ENCODE measurements around the gene RALGPS1.

The RALGPS1 gene

DNA sequence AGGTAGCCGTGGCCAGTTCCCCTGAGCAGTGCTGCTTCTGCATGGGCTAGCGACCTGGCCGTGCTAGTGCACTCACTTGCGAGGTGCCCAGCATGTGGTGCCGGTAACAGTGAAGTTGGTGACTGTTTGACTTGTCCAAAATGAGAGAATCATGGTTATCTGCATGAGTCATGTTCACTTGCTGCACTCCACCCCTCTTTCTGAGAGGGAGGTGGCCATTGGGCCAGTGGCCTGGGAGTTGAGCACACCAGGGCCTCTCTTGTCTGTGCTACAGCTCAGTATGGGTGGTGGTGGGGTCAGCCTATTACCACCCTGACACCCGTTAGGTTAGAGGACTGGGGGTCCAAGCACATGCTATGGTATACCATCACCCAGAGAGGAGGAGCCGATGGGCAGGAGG lies 294.6 kb downstream of the RALGPS1 start:
- DNase-seq (ENCODE audit: low spot score) = peak; percentile 43

DNA sequence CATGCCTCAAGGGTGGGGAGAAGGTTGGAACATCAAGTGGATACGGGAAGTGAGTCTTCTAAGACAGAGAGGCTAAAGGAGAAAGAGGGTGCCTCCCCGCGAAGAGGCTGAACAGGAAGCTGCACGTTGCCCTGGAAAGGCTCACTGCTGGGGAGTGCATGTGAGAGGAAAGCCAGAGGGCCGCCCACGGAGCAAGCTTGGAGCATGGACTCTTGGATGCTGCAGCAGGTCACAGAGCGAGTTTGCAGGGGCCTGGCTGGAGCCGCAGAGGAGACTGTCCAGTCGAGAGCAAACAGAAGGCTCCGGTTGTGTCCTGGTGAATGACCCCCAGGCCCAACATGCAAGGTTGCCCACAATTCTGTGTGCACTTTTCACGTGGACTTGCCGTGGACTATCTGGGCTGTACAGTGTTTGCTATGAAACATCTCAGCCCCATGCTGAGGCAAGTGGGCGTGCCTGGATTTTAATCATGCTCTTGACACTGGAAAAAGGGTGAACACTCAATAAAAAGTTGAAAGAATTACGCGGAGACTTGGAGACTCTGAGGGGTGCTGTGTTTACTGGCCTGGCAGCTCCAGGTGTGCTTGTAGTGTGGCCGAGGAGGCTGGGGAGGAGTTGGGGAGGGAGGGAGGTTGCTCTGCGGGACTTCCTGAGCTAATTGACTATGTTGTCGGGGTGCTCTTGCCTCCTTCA lies 295.5 kb downstream of the RALGPS1 start:
- no peak for DNase-seq (ENCODE audit: low spot score)

DNA sequence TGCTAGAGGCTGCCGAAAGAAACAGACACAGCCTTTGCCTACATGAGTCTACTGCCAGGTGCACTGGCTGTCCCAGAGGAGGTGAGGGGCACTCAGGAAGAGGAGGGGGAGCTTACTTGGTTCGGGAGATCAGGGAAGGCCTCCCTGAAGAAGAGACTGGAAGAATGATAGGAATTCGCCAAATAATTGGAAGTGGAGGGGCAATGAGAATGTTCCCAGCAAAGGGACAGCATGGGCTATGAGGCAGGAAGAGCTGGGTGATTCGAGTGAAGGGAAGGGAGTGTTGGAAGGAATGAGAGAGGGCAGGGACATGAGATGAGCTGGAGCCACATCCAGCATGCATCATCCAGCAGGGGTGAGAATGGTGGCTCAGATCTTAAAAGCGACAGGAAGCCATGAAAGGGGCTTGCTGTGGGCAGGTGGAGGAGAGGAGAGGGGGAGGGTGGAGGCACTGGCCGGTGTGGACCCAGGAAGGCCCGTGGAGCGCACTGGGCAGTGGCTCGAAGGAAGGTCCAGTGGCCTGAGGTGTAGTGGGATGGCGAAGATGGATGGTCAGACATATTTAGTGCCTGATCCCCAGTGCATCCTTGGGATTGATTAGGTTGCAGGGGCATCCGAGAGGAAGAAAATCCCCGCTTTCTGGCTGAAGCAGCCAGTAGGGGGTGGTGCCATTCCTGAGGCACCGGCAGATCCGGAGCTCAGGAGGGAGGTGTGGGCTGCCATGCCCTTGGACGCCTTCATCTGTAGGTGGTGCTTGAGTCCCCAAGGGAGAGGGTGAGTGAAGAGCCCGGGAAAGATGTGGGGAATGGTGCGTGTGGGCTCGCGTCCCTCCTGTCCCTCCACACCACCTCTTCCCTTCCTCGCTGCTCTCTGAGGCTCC lies 296.5 kb downstream of the RALGPS1 start:
- DNase-seq (ENCODE audit: low spot score) = no peak

DNA sequence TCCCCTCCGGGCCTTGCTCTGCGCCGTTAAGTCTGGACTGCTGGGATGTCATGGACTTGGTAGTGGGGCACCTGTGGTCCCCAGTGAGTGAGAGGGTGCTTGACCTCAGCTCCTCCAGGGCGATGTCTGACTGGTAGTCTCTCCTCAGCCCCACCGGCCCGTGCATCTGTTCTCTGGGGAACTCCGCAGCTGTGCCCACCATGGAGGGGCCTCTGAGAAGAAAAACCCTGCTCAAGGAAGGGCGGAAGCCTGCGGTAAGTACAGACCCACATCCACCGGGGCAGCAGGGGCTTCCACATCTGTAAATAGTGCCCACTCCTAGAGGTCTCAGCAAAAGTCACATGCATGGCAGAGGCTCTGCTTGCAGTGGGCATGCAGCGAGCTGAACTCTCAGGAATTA lies 297.4 kb downstream of the RALGPS1 start:
- DNase-seq (ENCODE audit: low spot score) = no peak

DNA sequence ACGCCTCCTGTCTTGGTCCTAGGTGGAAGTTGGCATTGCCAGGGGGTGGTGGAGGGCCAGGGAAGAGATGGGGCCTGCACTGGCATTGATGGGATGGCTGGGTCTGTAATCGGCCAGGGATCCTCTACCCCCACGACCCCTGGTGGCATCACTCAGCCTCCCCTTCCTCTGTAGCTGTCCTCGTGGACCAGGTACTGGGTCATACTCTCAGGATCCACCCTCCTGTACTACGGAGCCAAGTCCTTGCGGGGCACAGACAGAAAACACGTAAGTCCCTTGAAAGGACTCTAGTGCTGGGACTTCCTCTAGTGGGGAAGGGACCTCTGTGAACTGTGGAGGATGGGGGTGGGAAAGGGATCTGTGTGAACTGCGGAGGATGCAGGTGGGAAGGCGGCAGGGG lies 297.9 kb downstream of the RALGPS1 start:
- no peak for DNase-seq (ENCODE audit: low spot score)

DNA sequence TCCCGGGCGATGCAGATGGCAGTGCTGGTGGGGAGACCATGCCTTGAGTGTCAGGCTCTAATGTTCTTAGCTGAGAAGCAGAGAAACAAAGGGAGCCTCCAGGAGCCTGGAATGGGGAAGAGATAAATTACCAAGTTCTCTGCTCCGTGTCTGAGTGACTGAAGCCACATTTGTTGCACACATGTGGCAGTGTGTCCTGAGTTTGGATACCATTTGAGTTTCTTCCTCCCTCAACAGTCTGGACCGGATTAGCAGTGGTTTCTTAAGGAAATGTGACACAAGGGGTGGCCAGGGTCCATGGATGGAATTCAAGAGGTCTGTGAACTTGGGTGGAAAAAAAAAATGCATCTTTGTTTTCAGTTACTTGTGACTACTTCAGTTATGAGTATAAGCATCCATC lies 299.3 kb downstream of the RALGPS1 start:
- peak; percentile 25 for DNase-seq (ENCODE audit: low spot score)

DNA sequence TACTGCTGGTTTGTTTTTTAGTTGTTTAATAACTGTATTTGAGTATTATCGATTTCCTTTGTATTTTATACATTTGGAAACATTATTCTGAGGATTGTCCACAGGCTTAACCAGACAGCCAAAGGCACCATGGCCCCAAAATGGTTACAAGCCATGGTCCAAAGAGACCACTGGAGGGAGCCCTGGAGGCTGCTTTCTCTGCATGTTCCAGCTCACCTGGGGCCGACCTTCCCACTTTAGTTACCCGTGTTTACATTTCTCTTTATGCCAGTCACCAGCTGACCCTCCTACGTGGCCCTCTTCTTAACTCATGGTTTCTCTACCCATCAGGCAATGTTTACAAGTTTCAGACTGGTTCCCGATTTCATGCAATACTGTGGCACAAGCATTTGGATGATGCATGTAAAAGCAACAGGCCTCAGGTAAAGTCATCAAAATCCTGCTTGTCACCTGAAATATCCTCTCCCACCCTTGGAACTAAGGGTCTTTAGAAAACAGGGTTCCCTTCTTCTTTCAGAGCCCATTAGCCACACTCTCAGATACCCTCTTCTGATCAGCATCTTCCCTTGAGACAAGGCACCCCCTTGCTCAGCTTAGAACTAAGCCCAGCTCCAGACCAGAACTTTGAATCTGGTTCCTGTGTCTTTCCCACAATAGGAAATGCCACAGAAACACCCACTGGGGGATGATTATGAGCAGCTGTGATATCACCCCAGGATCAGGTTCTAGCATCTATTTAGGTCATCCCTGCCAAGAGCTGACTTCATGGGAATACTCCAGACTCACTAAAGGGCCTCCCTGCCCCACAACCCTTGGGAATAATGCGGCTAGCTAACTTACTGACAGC lies 300.1 kb downstream of the RALGPS1 start:
- peak; percentile 65 for DNase-seq (ENCODE audit: low spot score)

DNA sequence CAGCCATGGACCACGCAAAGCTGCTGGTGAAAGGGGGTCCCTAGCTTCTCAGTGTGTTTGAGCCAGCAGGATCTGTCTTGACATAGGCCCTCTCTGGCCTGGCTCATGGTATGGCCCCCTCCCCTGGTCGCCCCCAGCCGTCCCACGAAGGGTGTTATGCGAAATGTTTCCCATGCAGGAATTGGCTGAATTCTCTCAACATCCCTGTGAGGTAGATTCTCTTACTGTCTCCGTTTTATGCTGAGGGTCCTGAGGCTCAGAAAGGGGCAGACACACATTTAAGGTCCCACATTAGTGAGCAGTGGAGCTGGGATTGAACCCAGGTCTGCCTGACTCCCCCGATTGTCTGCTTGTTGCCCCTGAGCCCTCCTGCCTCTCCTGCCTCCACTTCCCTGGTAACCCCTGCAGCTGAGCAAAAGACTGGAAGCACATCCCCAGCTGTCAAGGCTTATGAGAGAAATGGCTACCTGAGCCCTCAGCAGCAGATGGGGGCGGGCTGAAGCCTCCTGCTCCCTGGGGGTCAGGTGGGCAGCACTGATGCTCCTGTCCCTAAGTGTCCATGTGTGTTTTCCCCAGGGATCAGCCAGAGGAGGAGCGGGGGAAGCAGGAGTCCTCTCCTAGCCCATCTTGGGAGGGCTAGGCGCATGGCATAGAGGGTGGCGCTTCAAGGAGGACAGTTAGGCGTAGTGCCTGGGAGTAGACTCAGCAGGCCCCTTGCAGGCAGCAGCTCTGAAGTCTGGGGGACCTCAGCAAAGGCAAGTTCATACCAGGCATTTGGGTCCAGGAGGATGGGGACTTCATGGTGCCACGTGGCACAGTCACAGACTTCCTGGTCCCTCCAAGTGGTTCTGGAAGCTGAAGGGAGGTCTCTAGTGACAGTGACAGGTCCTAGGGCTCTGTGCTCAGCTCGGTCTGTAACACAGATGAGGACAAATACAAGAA lies 301.0 kb downstream of the RALGPS1 start:
- no peak for DNase-seq (ENCODE audit: low spot score)

DNA sequence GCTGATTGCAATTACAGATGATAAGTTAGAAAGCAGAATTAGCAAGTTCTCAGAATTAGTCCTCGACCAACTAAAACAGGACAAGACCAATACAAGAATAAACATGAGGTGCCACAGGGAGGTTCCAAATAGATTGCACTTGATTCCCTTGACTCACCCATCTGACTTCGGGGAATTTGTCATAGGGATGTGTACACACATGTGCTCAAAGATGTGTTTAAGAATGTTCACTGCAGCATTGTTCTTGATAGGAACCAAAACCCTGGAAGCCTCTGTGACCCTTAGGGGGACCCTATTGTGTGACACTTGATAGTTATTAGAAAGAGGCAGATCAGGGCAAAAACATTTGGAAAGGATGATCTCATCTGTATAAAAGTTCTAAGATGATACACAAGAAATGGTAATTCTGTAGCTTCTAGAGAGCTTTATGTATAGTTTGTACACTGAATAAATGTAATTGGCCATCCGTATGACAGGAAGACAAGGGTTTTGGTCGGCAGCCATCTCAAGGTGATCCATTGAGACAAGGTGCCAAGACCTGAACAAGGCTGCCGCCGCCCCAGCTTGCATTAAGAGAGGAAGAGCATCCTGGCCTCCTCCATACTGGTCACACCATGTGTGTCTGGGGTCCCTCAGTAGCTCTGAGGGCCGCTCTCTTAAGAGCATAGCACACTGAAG lies 301.8 kb downstream of the RALGPS1 start:
- no peak for DNase-seq (ENCODE audit: low spot score)

DNA sequence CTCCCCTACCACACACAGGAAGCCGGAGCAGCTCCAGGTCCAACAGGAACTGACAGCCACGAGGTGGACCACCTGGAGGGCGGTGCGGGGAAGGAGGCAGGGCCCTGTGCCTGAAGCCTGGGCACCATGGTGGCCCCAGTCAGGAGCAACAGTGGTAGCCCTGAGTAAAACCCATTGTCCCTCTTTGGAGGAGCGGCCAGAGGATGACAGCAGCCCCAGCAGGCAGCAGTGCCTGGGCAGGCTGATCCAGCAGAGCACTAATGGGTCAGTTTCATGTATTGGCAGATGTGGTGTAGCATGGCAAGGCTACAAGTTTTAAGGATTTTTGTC lies 302.3 kb downstream of the RALGPS1 start:
- no peak for DNase-seq (ENCODE audit: low spot score)

DNA sequence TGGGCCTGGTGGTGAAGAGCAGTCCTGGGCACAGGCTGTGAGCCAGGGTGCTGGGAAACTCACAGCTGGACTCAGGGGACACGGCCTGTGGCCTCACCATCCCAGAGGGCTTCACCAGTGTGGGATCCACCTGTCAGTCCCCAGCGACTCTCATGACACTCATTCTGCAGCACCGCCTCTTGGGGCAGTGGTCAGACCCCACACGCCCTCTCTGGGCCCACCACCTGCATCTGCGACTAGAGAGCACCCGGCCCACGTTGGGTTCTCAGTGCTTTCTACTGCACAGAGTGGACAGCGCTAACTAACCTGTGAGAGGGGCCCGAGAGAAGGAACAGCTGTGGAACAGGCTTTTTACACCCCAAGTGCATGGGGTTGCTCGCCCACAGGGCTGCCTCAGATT lies 304.2 kb downstream of the RALGPS1 start:
- no peak for DNase-seq (ENCODE audit: low spot score)

DNA sequence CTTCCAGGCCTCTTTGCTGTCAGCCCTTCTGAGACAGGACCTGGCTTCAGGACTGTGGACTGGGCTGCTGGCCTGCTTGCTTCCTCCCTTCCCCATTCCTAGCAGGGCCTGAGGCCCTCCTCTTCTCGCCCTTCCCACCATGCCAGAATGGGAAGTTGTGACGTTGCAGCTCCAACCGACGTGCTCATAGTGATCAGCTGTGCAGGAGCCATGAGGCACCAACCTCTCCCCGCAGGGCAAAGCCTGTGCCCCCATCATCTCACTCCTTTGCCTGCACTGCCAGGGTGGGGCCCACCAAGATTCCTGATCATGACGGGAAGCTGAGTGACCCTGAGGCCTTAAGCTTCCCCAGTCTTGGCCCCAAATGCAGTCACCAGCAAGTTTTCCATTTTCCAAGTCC lies 304.9 kb downstream of the RALGPS1 start:
- DNase-seq (ENCODE audit: low spot score) = no peak

DNA sequence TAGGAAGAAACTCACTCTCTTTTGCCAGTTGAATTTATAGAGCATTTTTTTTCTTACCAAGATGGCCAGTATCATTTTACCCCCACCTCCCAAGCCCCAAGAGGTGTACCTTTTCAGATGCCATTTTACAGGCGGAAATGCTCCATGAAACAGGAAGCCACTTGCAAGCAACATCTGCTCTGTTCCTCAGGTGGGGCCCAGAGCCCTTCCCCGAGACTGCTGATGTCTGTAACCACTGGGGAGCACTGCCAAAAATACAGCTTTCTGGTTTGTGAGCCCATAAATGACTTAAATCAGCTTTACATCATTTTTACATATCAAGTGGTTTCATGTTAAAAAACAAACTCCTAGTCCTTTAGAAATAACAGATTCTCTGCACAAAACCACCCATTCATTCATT lies 307.1 kb downstream of the RALGPS1 start:
- DNase-seq (ENCODE audit: low spot score) = no peak

DNA sequence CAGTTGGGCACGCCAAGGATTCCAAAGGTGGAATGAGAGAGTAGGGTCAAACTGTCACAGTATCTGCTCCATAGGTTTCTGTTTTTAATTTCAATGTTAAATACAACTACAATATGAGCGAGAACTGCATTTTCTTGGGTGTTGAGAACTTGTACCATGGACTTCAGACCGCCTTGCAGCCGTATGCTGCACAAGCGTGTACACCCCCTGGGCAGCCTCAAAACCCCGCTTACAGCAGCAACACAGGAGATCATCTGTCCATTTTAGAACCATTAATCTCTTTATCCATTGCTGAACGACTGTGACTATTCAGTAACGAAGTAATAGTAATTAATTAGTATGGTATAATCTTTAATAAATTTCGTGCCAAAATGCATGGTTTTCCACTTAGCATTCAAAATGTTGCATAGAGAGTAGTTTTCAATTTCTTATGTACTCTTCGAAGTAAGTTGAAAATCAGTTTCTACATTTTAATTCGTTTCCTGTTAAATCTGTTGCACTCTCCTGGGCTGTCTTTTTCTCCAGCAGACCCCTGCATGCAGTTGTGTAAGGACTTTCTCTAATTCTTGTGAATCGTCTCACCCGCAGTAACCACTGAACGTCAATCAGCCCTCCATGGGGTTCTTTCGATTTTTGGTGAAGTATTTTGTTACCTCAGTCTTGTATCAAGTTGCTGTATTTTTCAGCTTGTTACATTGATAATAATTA lies 308.0 kb downstream of the RALGPS1 start:
- DNase-seq (ENCODE audit: low spot score) = no peak

DNA sequence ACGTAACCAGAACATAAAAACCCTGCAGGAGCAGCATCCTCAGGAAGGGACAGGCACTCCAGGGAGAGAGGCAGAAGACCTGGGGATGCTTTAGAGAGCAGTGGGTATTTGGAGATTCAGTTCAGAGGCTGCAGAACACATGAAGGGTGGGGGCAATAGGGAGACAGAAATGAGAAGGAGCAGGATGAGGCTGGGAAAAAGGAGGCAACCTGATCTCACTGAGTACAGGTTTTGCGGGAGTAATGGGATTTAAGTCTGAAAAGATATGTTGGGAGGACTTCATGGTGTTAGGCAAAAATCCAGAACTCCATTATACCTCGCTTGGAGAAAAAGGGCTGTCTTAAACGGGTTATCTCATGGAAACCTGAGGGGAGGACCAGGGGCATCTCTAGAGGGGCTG lies 308.7 kb downstream of the RALGPS1 start:
- no peak for DNase-seq (ENCODE audit: low spot score)

DNA sequence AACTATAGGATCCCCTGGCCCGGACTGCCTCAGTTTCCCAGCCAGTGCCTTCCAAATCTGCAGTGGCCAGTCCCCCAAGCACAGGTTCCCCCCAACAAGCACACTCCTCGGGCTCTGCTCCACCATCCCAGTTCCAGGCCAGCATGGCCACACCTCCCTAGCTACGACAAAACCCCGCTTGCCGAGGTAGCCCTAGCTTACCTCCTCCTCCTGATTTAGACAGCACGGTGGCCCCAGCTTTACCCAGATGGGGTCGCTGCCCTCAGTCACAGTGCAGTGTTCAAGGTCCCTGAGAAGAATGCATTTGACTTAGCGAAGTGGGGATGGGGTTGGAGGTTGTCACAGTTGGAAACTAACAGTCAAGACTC lies 309.2 kb downstream of the RALGPS1 start:
- no peak for DNase-seq (ENCODE audit: low spot score)

DNA sequence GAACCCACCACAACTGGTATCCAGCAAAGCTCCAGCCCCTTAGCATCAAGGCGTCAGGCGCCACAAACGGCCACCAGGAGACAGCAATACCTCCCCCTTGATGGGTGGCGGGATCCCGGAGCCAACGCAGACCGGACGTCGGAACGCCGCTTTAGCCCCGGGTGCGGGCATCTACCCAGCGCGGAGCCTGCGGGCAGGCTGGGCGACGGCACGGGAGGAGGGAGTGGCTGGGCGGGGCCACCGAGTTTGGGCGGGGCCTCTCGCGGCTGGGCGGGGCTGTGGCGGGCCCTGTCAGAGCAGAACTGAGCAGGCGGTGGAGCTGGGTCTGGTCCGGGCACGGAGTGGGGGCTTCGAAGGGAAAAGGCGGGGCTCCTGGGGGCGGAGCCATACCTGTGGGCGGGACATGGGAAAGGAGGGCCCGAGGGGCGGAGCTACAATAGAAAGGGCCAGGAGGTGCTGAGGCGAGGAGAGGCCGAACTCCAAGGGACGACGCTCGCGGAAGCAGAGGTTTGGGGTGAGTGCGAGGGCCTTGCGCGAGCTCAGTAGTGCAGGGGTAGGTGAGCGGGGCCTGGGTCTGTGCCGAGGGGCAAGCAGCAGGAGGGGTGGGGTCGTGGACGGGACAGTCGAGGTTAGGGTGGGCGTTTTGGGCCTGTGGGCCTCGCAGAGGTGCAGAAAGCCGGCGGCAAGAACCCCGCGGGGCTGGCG lies 309.7 kb downstream of the RALGPS1 start:
- DNase-seq (ENCODE audit: low spot score) = peak; percentile 74

DNA sequence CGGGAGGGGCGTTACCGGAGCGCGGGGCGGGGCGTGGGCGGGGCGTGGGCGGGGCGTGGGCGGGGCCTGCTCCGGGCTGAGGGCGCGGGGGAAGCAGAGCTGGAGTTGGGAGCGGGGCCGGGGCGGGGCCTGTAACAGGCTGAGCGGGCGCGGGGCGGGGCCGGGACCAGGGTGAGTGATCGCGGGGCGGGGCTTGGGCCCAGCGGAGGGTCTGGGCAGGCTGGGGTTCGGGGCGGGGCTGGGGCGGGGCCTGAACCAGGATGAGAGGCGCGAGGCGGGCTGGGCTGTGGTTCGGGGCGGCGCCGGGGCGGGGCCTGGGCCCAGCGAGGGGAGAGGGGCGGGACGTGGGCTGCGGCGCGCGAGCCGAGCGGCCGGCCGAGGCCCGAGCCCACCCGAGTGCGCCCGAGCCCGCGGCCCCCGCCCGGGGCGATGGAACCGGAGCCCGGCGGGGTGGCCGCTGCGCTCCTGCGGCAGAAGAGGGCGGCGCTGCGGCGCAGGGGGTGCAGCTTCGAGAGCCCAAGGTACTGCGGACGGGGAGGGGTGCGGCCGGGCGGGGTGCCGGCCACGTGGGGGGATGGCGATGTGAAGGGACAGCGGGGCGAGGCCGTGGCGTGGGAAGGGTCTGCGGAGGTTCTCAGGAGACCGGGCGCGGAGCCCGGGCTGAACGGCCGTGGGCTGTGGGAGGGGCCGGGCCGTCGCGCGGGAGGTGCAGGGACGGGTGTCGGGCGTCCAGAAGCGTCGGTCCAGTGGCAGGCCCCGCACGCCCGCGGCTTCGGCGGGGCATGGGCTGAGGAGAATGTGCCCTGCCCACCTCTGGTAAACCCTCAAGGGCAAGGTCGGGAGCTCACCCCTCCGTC lies 310.5 kb downstream of the RALGPS1 start:
- DNase-seq (ENCODE audit: low spot score) = peak; percentile 99

Measured in AG08395 (cell line).